ENCODE measurements around the gene MRPL52.
"Not testable (repeated sequence)": the region's sequence is repeated elsewhere in the genome, so short reads cannot be mapped to it uniquely, and the experiment has no call there.

MRPL52 gene

GRCh38 chr14:22808388-22809209 is 21.1 kb upstream of the MRPL52 start:
- no peak for DNase-seq (ENCODE audit: low read depth, low spot score)

- no peak for DNase-seq (ENCODE audit: low read depth, low spot score)
These were observed 18.0 kb upstream of the MRPL52 start for GRCh38 chr14:22811722-22812121.

DNA sequence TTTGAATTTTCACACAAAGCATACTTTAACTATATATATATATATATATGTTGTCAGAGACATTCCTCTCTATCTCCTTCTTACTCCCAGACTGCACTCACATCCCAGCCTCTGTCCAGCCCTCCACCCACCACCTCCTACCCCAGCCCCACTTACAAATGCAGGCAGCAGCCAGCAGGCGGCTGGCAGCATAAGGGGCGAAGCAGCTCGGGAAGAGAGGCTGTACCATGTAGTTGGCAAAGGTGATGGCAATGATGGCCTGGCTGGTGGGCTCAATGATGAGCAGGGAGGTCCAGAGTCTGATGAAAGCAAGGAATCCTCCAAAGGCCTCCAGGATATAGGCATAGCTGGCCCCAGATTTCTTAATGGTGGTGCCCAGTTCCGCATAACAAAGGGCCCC is 16.9 kb upstream of the MRPL52 start:
- no peak for DNase-seq (ENCODE audit: low read depth, low spot score)

- DNase-seq (ENCODE audit: low read depth, low spot score), result no peak
These were observed 16.5 kb upstream of the MRPL52 start for GRCh38 chr14:22813145-22813544.

GRCh38 chr14:22814373-22814772 is 15.3 kb upstream of the MRPL52 start:
- DNase-seq (ENCODE audit: low read depth, low spot score), result no peak

- no peak for DNase-seq (ENCODE audit: low read depth, low spot score)
These were observed 14.6 kb upstream of the MRPL52 start, which contains the start of gene SLC7A7 for GRCh38 chr14:22814941-22815713. Gene SLC7A7, minus strand, starts transcription at chr14:22815435. Its CDS starts 2,037 bp downstream, at chr14:22813398.

DNA sequence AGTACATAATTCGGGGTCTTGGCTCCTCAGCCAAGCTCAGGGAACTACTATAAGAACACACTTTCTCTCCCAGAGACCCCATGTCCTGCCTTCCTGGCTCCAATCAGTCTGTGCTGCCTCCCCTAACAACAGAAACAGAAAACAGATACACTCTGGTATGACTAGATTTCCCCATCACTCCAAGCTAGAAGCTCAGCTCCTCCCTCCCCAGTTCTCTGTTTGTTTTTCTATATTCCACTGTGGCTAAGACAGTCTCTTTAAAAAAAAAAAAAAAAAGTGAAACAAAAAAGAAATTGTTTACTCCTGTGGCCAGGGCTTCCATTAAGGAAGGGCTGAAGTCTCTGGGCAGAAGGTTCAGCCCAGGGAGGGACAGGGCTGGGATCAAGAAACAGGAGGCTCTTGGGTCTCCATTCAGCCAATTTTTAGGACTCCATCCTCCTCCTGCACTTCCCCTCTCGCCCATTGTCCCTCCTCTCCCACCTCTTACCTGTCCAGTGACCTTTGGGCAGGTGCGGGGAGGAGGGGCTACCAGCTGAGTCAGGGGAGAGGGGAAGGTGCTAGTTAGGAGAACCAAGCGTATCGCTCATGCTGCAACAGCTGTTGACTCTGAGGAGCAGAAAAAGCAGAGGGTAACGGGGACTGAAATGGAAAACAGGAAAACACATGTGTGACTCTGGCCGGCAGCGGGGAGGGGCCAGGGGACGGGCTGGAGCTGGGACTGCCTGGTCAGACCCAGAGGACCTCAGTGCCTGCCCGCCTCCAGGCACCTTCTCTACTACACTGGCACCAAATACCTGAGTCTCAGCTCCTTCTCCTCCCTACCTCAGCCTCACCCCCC is 10.3 kb upstream of the MRPL52 start:
- no peak for DNase-seq (ENCODE audit: low read depth, low spot score)

DNA sequence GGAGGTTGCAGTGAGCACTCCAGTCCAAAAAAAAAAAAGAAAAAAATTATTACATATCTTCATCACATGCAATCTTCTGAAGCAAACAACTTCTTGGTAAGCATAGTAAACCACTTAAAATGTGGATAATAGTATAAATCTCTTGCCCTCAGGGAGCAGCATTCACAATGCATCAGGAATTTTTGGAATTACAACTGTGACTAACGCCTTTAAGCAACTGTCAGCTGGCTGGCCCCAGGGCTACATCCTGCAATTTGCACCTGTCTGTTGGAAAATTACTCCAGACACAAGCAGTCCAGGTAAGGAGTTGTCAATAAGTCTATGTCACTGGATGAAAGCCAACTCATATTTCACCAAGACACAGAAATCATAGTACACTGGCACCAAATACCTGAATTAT is 9.0 kb upstream of the MRPL52 start:
- DNase-seq (ENCODE audit: low read depth, low spot score), result no peak

DNA sequence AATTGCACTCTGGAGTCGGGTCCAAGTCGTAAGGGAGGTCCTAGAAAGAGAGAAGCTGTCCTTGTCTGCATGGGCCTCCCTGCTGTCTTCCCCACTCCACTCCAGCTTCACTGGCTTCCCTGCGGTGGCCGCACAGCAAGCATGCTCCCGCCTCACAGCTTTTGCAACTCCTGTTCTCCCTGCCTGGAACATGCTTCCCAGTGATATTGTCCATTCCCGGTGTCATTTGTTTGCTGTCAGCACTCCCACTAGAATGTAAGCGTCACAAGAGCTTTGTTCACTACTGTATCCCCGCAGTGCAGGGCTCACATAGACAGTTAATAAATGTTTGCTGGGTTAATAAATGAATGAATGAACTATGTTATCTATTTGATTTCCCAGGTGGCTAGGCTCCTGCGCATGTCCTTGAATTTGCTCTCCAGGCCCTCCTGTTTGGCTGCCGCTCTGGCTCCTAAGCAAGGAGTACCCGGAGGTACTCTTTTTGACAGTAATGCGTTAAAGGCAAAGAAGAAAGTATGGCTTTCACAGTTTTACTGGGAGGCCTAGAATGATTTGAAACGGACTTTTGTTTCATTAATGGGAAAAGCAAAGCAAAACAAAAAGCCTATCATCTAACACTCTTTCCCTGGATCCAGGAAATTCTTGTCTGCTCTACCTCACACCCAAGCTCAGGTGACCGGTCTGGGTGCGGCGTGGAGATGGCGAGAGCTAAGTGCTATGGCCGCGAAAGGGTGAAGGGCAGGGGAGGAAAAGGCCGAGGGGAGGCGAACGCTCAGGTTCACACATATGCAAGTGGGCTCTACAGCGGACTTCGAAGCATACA is 8.3 kb upstream of the MRPL52 start:
- no peak for DNase-seq (ENCODE audit: low read depth, low spot score)

DNA sequence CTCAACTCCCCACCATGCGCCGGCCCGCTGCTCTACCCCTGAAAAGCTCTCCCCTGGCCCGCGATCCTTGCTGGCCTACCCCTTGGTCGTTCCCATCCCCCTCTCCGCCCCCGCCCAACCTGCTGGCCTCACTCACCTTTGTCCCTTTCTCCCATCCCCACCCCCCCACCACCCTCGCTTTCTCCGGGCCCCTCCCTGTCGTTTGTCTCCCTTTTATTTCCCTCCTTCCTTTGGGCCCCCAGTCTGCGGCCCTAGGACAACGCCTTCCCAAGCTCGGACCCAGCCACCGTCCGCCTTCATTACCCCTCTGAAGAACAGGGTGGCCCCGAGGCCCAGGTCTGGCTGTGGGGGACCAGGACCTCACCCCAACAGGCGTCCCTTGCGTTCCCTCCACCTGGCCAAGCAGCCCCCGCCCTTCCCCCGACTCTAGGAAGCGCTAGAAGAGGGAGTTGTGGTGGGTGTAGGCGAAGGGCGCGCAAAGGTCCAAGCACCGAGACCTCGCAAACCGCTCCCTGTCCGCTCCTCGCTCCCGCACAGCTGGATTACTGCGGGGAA is 7.6 kb upstream of the MRPL52 start:
- no peak for DNase-seq (ENCODE audit: low read depth, low spot score)

GRCh38 chr14:22822571-22823098 is 7.1 kb upstream of the MRPL52 start:
- DNase-seq (ENCODE audit: low read depth, low spot score), result peak; percentile 33

DNA sequence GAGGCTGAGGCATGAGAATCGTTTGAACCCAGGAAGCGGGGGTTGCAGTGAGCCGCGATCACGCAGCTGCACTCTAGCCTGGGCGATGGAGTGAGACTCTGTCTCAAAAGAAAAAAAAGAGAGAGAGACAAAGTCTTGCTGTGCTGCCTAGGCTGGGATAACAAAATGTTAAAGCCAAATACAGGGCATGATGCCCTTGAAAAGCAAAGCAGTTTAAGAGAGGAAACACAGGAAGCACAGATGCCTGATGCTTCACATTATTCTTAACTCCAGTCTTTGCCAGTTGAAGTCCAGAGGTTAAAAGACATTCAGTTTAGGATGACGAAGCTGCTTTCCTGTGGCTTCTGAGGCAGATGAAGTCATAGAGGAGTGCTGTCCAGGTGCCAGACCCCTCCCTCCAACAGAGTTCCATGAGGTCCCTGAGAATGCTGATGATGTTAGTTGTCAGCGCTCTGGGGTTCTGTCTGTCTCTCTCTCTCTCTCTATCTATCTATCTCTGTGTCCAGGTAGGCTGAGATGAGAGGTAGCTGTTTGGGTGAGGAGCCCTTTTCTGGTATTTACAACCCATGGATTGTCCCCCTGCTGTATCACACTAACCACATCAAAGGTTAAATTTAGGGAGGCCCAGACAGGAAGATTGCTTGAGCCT is 4.9 kb upstream of the MRPL52 start:
- DNase-seq (ENCODE audit: low read depth, low spot score), result peak; percentile 55

GRCh38 chr14:22829076-22829660 is 519 bp upstream of the MRPL52 start:
- DNase-seq (ENCODE audit: low read depth, low spot score), result not testable (repeated sequence)

- no peak for DNase-seq (ENCODE audit: low read depth, low spot score)
These were observed 840 bp downstream of the MRPL52 start for GRCh38 chr14:22830443-22831010.

DNA sequence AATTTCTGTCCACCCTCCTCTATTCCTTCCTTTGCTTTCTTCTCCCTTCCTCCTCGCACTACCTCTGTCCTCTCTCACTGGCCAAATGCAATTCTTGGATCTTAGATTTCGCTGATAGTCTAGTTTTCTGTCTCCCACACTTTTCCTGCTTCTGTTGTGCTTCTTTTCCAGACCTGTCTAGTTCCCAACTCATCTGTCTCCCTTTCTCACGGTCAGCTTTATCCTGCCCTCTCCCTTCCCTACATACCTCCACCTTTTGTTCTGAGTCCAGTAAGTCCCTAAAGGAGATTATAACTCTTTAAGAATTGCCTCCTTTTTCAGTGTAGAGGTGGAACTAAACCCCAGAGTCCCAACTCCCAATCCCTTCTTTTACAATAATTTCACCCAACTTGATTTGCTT is 5.8 kb downstream of the MRPL52 start:
- DNase-seq (ENCODE audit: low read depth, low spot score), result no peak

- DNase-seq (ENCODE audit: low read depth, low spot score), result peak; percentile 77
These were observed 6.8 kb downstream of the MRPL52 start, which contains the start of gene MMP14 for GRCh38 chr14:22836301-22837113. Gene MMP14, plus strand, starts transcription at chr14:22836585. Its CDS starts 233 bp downstream, at chr14:22836818.

DNA sequence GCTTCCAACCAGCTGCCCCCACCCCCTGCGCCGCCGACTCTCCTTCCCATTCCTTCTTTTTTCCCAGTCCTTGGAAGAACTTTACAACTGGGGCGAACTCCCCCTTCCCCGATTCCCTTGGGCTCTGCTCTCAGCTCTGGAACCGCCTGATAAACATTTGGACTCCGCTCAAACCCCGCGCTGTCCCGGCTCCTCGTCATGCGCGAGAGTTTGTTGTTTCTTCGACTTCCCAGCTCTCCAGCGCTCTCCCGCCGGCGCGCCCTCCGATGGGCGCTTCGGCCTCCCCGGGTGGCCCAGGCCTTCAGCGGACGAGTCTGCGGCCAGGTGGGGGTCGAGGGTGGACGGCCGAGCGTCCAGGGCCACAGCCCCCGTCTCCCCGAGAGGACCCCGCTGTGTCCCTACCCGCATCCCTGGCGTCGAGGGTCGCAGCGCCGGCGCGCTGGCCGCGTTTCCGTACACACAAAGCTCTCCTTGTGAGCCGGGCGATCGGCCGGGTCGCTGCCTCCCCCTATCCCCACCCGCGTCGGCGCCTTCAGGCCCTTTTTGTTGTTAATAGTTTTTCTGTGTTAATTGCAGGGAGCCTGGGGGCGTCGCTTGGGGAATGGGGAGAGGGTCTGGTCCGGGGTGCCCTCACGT is 7.5 kb downstream of the MRPL52 start:
- no peak for DNase-seq (ENCODE audit: low read depth, low spot score)
